Smooth muscle cell (in vitro differentiated cells): ENCODE results near the gene WNK1. TPM values are rescaled to one million over a fixed set of nuclear protein-coding genes. Genes with fewer than 3 reads are reported as not detected.
"Not testable (repeated sequence)": the region's sequence is repeated elsewhere in the genome, so short reads cannot be mapped to it uniquely, and the experiment has no call there.

Experiments
- DNase-seq: peaks from one replicate; lab custom pipeline; 2025; ENCODE audit not compliant: unreplicated experiment; lab: John Stamatoyannopoulos, UW
- H2AFZ ChIP-seq: fragments of 200-600 bp; sonication (generic); 2 replicates; pipeline ENCODE4 v1.6.0; 2016; ENCODE audit warnings: antibody characterized with exemption, low read depth, mild to moderate bottlenecking
- H3F3A ChIP-seq: fragments of 200-600 bp; sonication (generic); 2 replicates; pipeline ENCODE4 v1.6.0; 2017; ENCODE audit warnings: antibody characterized with exemption, low read depth
- H3K27ac ChIP-seq: fragments of 200-600 bp; sonication (generic); 2 replicates; pipeline ENCODE4 v1.5.1; 2016; ENCODE audit warnings: low read depth, mild to moderate bottlenecking
- H3K27me3 ChIP-seq: fragments of 200-600 bp; sonication (generic); 2 replicates; pipeline ENCODE4 v1.6.1; 2016; ENCODE audit warnings: low read depth, mild to moderate bottlenecking
- H3K36me3 ChIP-seq: fragments of 200-600 bp; sonication (generic); 2 replicates; pipeline ENCODE4 v1.5.1; 2016; ENCODE audit warnings: low read depth
- H3K4me1 ChIP-seq: fragments of 200-600 bp; sonication (generic); 2 replicates; pipeline ENCODE4 v1.5.1; 2016; ENCODE audit warnings: low read depth
- H3K4me2 ChIP-seq: fragments of 200-600 bp; sonication (generic); 2 replicates; pipeline ENCODE4 v1.6.0; 2016; ENCODE audit warnings: mild to moderate bottlenecking
- H3K4me3 ChIP-seq: fragments of 200-600 bp; sonication (generic); 2 replicates; pipeline ENCODE4 v1.5.1; 2016; ENCODE audit warnings: mild to moderate bottlenecking
- H3K79me2 ChIP-seq: fragments of 200-600 bp; sonication (generic); 2 replicates; pipeline ENCODE4 v1.6.0; 2016; ENCODE audit warnings: low read depth, mild to moderate bottlenecking
- H3K9ac ChIP-seq: fragments of 200-600 bp; sonication (generic); 2 replicates; pipeline ENCODE4 v1.6.0; 2016; ENCODE audit warnings: low read depth
- H3K9me3 ChIP-seq: fragments of 200-600 bp; sonication (generic); replicated peaks from 2 replicates; pipeline ENCODE4 v1.5.1; 2016; ENCODE audit warnings: low read depth
- H4K20me1 ChIP-seq: fragments of 200-600 bp; sonication (generic); 2 replicates; pipeline ENCODE4 v1.6.0; 2016; ENCODE audit warnings: low read depth
- WGBS: methylation state at CpG from one replicate; pipeline ENCODE4 v1.1.7; 2016; ENCODE audit warnings: low lambda C conversion rate; 5-methylcytosine and 5-hydroxymethylcytosine counted together
- polyA plus RNA-seq: library from polyadenylated mRNA; unstranded; fragments of >200 nt; fragmentation: Nextera tagmentation; extraction: Ambion mirVana; gene quantifications from 2 replicates; pipeline ENCODE4 v1.2.1, GENCODE V29; 2016
- total RNA-seq: library from RNA; depleted of rRNA; stranded (reverse); fragments of >200 nt; gene quantifications from 2 replicates; pipeline ENCODE4 v1.2.3, GENCODE V29; 2014
- TF ChIP-seq, protein P1 (sequence below): fragments of 200-600 bp; sonication (generic); IDR thresholded peaks from 2 replicates; pipeline ENCODE4 v1.5.1; 2017; ENCODE audit warnings: borderline replicate concordance, mild to moderate bottlenecking, antibody characterized with exemption; ENCODE audit not compliant: insufficient read depth, poor library complexity, severe bottlenecking

Gene WNK1
- total and polyA plus RNA-seq, 2 experiments from 2014 or later = 42.2 to 104 TPM

DNA sequence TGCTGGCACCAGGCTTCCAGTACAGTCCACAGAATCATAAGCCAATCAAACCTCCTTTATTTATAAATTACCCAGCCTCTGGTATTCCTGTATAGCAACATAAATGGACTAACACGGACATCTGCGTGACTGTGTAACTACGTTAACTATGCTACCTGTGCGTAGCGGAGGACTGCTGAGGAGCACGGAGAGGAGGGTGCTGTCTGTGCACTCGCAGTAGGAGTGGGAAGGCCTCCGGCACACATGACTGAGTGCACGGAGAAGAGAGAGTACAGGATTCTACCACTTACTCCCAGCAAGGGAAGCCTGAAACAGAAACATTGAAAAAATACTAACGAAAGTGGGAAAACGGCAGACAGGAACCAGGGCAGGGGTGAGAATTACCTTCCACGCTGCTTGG is 174.3 kb downstream of the WNK1 start:
- H3K36me3 ChIP-seq = peaks cover 6% of the 10 kb centered on the region
- no peak overlapping the region for H3K4me3 ChIP-seq
- TF ChIP-seq, protein P1, sequence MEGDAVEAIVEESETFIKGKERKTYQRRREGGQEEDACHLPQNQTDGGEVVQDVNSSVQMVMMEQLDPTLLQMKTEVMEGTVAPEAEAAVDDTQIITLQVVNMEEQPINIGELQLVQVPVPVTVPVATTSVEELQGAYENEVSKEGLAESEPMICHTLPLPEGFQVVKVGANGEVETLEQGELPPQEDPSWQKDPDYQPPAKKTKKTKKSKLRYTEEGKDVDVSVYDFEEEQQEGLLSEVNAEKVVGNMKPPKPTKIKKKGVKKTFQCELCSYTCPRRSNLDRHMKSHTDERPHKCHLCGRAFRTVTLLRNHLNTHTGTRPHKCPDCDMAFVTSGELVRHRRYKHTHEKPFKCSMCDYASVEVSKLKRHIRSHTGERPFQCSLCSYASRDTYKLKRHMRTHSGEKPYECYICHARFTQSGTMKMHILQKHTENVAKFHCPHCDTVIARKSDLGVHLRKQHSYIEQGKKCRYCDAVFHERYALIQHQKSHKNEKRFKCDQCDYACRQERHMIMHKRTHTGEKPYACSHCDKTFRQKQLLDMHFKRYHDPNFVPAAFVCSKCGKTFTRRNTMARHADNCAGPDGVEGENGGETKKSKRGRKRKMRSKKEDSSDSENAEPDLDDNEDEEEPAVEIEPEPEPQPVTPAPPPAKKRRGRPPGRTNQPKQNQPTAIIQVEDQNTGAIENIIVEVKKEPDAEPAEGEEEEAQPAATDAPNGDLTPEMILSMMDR = no peak
- no peak overlapping the region for H3K27ac ChIP-seq
- DNase-seq = no peak
- no peak overlapping the region for H3K4me2 ChIP-seq
- no peaks in the 10 kb centered on the region for H3F3A ChIP-seq
- H4K20me1 ChIP-seq = no peaks in the 10 kb centered on the region
- no peaks in the 10 kb centered on the region for H3K4me1 ChIP-seq
- H3K27me3 ChIP-seq = no peaks in the 10 kb centered on the region
- no peaks in the 10 kb centered on the region for H3K79me2 ChIP-seq
- no peaks in the 10 kb centered on the region for H3K9me3 ChIP-seq
- WGBS = 91% methylated on average over 12 of the region's 12 CpGs
- no peak overlapping the region for H3K9ac ChIP-seq
- no peak overlapping the region for H2AFZ ChIP-seq

DNA sequence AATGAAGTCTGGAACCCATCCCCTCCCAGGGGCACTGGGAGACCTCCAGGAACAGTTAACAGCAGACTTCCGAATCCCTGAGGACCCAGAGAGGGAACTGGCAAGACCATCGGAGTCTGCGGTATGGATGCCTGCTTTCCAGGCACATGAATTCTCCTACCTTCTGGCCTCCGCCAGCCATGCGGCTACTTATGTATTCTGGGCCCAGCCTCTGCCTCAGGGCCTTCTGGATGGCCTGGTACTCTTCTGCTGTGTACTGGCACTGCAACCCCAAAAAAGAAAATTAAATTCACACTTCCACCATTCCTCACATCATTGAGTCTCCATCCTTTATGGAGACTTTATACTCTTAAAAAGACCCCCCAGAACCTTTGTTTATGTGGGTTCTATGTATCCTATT is 178.7 kb downstream of the WNK1 start:
- no peak for DNase-seq
- Histone ChIP-seq H3K4me2 (no peak overlapping the region), H3K4me1 (no peaks in the 10 kb centered on the region), H3K4me3 (no peak overlapping the region), H3K79me2 (no peaks in the 10 kb centered on the region), H3K9me3 (no peaks in the 10 kb centered on the region), H2AFZ (no peak overlapping the region), H3K27me3 (no peaks in the 10 kb centered on the region), H3F3A (no peaks in the 10 kb centered on the region), H3K27ac (no peak overlapping the region), H3K9ac (no peak overlapping the region), H4K20me1 (peaks cover 5% of the 10 kb centered on the region), H3K36me3 (peaks cover 6% of the 10 kb centered on the region)
- TF ChIP-seq, protein P1 = no peak
- 97% methylated on average over 5 of the region's 5 CpGs for WGBS

DNA sequence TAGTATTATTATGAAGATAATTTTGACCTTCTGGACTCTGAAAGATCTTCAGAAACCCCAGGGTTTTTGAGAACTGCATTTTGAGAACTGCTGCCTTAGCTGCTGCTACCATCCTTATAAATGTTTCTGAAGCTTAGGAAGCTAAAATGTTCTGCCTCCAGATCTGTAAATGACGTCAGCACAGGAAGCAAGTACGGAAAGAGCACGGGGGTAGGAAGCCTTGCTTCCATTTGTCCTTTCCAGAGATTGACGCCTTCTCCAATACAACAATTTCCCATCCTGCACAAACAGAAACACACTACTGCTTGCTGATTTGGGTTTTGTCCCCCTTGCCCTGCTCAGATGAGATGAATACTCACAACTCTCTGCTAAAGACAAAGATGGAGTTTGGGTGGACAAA is 179.2 kb downstream of the WNK1 start:
- Histone ChIP-seq H3K4me2 (no peak overlapping the region), H3K27me3 (no peaks in the 10 kb centered on the region), H3K27ac (no peak overlapping the region), H3K9me3 (no peaks in the 10 kb centered on the region), H3K4me3 (no peak overlapping the region), H3K4me1 (no peaks in the 10 kb centered on the region), H4K20me1 (peaks cover 5% of the 10 kb centered on the region), H3F3A (no peaks in the 10 kb centered on the region), H3K79me2 (no peaks in the 10 kb centered on the region), H3K9ac (no peak overlapping the region), H2AFZ (no peak overlapping the region), H3K36me3 (peaks cover 6% of the 10 kb centered on the region)
- WGBS = 80% methylated on average over 4 of the region's 4 CpGs
- no peak for DNase-seq
- TF ChIP-seq, protein P1 = no peak

DNA sequence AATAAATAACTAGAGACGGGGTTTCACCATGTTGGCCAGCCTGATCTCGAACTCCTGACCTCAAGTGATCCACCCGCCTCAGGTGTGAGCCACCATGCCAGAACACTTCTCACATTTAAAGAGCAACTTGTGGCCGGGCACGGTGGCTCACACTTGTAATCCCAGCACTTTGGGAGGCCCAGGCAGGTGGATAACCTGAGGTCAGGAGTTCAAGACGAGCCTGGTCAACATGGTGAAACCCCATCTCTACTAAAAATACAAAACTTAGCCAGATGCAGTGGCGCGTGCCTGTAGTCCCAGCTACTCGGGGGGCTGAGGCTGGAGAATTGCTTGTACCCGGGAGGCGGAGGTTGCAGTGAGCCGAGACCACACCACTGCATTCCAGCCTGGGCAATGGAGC is 183.5 kb downstream of the WNK1 start:
- not testable (repeated sequence) for H3K27ac ChIP-seq, H3K79me2 ChIP-seq, DNase-seq, H3K4me3 ChIP-seq, H3K36me3 ChIP-seq, H3K27me3 ChIP-seq, H3K9me3 ChIP-seq, H3K4me1 ChIP-seq, H3K9ac ChIP-seq, H3F3A ChIP-seq, H3K4me2 ChIP-seq, H2AFZ ChIP-seq
- peaks cover 12% of the 10 kb centered on the region for H4K20me1 ChIP-seq
- WGBS = 93% methylated on average over 12 of the region's 12 CpGs
